GM23248 (cell line): ENCODE results near the gene ARRB1.

Experiments
- EZH2 ChIP-seq: fragments of 200-600 bp; sonication (generic); IDR thresholded peaks from 2 replicates; pipeline ENCODE4 v1.6.1; 2018; ENCODE audit warnings: antibody characterized with exemption, mild to moderate bottlenecking; ENCODE audit not compliant: insufficient read depth, poor library complexity, severe bottlenecking
- EZH2phosphoT487 ChIP-seq: fragments of 200-600 bp; sonication (generic); IDR thresholded peaks from 2 replicates; pipeline ENCODE4 v1.6.1; 2018; ENCODE audit warnings: antibody characterized with exemption, moderate library complexity, mild to moderate bottlenecking, low read depth; ENCODE audit not compliant: insufficient read depth

- no peak for TF ChIP-seq EZH2phosphoT487
- no peak for TF ChIP-seq EZH2
Observed at GRCh38 chr11:75305452-75305851, 46.0 kb downstream of the ARRB1 start.
